IPS-NIHi11 (cell line): ENCODE measurements around the gene GRM5.

Source experiments
- DNase-seq: peaks from one replicate; pipeline ENCODE4 v3.0.0; 2012; ENCODE audit warnings: mixed read lengths, low spot score

The GRM5 gene

DNA sequence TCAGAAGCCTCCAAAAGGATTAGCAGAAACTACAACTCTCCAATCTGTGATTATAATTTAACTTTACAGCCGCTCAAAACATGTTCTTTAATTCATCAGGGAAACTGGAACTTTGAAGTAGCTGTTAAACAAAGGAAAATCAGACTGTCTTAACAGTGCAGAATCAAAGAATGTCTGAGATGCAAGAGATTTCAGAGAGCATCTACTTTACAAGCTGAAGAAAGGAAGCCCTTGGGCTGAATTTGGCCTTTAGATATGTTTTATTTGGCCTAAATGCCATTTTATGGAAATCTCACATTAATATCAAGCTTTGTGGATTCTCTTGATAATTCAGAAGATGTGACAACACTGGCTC is 446.7 kb downstream of the GRM5 start:
- DNase-seq = no peak

DNA sequence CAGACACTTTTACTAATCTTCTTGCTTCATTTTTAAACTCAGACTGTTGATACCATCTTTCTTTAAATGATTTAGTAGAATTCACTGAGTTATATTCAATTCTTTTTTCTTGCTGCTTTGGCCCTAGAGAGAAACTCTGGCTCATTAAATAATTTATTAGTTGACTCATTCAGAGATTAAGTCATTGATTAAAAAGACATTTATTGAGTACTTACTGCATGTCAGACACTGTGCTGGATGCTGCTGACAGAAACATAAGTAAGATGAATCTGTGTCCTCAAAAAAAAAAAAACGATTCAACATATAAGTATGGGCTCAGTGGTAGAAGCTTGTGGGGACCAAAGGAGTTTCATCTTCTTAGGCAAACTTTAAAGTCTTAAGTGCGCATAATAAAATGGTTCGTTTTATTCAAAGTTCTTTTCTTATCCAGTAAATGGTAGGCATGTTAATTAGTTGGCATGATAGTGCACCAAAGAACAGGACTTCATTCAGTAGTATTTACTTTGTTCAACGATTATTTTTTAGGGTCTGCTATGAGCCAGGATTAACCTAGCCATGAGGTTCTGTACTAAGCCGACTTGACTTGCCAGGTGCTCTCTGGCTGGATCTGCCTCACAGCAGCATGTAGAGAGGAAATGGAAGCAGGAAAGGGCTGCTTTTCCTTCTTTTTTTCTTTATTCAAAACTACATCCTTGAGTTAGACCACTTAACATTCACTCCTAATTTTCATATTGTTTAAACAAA is 447.3 kb downstream of the GRM5 start:
- no peak for DNase-seq

DNA sequence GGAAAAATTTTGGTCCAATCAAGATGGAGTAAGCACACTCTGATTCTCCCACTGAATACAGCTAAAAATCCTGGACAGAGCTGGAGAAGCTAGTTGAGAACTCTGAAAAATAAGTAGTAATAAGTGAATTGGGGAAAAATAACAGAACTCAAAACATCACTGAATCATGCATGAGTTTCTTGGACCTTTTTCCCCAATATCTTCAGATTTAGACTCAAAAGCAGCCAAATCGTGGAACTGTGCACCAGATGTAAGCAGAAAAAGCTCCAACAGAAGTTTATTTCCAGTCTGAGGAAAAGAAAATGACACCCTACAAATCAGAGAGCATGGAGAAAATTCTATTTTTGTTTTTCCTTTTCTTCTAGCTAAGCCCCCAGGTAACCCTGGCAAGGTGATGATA is 448.6 kb downstream of the GRM5 start:
- no peak for DNase-seq

DNA sequence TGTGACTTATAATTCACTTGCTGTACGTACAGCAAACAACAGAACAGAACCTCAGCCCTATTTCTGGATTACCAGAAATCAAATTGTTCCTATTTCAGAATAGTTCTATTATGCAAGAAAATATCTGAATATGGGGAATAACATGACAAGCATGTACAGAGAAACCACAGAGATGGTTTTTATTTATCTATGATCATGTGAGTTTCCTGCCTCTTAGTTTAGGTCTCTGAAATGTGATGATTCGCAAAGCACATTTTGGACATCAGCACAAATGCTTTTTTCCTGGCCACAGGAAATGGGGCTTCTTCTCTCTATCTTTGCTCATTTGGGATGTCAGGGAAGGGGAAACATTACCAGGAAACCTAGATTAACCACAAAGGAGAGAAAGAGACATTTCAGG is 461.5 kb downstream of the GRM5 start:
- no peak for DNase-seq

DNA sequence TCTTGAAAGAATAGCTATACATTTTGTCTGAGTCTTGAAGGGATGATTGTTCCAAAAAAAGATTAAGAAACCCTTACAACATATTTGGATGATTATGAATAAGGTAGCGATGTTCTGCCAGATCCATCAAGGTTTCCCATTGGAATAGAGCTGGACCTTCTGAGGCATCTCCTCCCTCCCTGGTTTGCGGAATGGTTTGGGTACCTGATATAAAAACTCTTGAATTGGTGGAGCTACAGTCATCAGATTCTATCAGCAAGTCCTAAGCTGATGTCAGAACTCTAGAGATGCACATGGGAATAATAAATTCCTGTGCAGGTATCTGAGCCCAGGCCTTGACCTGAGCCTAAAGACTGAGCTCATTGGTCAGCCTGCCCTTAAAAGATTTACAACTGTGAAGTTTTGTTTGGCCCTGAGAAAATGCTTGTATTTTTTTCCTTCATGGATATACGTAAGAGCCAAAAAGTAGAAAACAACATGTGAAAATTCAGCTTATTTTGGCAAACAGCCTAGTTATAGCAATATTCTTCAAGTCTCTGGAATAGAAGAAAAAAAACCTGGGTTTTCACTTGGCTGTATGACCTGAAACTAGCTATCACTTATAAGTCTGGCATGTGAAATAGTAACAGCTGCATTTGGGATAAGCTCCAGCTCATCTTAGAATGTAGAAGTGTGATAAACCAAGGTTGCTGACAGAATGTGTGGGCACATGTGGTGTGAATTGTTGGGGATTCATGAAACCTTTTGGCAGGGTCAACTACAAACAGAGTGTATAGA is 462.5 kb downstream of the GRM5 start:
- no peak for DNase-seq

DNA sequence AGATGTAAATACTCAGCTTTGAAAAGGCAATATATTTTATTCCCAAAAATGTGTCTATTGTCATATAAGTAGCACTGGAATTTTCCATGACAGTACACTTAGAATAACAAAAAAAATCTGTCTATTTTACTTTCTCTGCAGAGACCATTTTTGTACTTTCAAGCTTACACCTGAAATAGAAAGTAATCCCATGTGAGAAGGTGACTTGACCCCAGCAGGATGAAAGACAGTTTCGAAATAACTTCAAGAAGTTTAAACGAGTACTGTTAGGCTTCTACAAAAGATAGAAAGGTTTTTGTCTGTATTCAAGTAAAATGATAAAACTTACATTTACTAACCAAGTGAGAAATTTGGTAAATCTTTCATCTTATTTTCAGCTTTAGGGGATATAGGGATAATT is 468.4 kb downstream of the GRM5 start:
- DNase-seq = no peak

DNA sequence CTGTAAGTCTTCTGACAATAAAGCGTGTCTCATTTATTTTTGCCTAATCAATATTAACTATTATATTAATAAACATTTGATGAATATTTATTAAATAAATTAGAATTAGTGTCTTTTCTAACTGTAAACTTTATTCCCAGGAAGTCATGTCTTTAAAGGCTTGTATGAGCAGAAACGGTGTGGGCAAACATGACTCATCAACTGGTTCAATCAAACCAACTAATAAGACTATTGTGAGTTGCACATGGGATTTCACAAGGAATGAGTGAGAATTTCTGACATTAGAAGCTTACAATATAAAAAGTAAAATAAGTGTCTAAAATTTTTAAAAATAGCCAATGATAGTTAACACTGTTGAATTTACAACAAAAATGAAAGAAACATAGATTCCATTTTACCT is 469.0 kb downstream of the GRM5 start:
- DNase-seq = no peak

DNA sequence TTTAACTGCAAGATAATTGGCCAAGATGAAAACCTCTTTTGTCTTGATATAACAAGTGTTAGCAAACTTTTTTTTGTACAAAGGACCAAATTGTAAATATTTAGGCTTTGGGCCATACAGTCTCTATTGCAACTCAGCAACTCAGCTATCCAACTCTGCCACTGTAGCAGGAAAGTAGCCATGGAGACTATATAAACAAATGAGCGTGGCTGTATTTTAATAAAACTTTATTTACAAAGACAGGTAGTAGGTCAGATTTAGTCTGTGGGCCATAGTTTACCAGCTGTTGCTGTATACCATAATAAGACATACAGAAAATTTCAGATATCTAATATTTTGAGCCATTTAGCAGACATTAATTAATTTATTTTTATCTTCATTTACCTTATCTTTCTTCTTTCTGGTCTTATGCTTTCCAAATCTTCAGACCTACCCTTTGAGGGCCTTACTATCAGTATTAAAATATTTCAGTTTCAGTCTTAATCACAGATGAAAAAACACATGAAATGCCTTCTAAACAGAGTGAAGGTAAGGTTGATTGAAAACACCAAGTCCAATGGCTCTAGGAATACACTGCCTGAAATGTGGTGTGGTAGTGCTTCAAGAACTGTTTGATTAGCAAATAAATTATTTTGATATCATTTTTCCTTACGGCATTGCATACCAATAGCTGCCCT is 471.4 kb downstream of the GRM5 start:
- no peak for DNase-seq

DNA sequence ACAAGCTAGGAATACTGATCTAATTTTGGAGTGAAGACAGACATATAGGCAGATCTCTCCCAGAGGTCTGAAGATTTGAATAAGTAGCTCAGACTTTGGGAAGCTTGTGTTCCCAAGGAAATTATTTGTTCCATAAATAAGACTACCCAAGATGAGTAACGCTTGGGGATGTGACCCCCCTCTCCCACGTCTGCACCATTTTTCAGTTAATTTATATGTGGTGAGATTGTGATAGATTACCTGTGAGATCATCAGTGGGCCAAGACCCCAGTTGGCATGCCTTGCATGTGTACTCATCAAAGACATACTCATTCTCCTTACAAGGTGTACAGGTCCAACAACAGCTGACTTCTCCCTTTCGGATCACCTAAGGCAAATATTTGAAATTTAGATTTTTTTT is 475.4 kb downstream of the GRM5 start:
- no peak for DNase-seq

DNA sequence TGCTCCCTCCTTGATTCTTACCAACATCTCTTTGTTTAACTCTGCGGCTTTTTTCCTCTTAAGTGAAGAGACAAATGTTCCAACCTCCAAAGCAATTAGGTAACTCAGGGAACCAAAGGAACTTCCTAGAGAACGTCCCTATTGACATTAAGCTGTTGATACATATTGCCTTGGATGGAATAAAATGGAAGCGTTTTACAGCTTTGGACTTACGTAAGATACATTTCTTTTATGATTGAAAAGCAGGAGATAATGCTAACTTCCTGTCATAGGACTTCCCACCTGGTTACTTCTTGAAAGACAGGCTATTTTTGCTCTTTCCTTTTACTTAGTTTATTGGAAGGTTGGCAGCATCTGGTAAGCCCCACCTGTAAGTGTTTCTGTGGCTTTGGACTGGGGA is 482.5 kb downstream of the GRM5 start:
- no peak for DNase-seq

DNA sequence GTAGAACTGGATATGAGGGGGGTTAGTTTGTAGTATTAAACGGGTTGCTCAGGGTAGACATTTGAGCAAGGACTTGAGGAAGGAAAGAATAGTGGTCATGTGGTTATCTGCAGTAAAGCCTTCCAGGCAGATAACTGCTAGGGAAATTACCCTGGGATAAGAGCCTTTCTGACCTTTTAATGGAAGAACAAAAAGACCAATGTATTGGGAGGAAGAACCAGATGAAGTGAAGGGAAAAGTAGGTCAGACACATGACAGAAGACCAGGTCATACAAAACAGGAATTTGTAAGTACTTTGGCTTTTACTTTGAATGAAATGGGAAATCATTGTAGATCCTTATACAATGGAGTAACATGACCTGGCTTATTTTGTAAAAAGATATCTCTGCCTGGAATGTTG is 486.3 kb downstream of the GRM5 start:
- DNase-seq = no peak

DNA sequence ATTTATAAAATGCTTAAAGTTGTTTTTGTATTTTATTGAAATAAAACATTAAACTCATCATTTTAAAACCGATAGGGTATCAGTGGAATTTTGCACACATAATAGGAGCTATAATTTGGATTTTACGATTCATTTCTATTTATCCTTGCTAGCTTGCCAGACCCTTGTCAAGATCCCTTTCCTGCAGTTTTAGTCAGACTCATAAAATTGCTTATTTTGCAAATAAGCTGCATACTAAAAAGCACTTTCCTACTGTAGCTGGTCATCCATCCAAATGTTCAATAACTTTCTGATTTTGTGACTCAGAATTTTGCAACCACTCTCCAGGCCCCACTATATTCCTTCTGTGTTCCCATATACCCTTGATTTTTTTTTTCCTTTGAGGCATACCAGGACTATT is 489.0 kb downstream of the GRM5 start:
- no peak for DNase-seq

DNA sequence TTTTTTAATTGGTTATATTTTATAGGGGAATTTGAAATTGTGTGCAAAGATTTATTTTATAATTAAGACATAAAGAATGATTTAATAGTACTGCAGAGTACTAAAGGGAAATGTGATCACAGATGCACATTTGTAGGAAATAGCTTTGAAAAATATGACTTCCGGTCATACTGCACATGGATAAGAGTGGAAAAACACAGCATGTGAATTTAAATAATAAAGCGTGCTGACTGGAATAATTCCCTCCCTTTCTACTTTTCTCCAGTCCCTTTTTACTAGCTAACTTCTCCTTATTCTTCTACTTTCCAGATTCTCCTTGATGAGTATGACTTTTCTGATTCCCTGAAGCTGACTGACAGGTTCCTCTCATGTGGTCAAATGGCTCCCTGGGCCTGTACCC is 489.9 kb downstream of the GRM5 start:
- no peak for DNase-seq

DNA sequence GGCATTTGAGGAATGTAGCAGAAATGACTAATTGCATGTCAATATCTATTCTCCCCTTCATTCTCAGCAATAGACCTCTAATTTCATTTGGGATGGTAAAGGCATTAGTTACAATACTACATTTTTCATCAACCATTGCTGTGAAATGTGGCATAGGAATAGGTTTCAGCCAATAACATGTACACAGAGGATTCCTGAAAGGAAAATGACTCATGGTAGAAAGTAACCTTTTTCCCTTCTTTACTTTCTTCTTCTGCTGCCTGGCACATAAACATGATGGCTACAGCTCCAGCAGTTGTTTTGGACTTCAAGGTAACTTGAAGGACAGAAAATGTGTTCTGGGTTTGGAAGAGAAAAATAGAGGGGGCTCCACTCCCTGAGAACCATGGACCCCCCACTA is 496.4 kb downstream of the GRM5 start:
- DNase-seq = no peak

DNA sequence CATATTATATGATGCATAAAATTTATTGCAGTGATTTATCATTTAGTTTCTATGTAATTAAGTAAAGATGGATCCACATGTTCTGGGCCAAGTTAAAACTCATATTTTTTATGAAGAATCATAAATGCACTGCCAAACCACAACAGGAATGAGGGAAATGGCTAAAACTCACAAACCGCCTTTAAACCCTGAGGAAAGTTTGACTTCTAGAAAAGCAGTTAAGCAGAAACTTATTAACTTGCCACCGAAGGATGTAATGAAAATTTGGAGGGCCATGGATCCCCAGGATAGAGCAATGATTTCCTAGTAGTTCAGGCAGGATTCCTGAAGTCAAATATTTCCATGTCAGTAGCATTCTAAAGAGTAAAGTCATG is 510.0 kb downstream of the GRM5 start:
- DNase-seq = no peak

DNA sequence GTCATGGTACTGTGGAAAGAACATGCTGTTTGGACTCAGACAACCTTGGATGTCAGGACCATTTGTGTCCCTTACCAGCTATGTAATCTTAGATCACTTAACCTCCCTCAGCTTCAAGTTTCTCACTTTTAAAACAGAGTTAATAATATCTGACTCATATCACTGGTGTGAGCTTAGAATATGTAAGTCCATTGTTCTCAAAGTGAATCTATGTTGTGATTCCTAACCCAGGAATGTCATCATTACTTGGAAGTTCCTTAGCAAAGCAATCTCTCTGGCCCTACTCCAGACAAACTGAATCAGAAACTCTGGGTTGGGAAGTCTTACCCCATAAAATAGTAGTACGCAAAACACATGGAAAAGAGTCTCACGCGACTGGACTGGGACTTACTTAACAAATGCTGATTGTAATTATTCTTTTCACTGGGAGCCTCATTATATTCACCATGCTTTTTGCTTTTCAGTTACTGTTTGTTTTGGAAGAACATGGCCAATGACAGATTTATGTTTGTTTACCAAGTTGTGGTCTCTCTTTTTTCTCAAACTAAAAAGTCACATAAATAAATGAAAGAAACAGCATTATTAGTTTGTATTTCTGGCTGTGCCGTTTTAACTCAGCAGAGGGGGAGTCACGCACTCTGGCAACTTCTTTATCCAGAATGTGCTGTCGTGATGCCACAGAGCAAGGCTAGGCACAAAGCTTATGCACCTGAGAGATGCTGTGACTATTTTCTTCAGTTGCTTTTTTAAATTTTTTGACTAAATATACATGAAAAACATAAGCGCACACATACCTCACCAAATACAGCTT is 510.6 kb downstream of the GRM5 start:
- peak; percentile 6 for DNase-seq

DNA sequence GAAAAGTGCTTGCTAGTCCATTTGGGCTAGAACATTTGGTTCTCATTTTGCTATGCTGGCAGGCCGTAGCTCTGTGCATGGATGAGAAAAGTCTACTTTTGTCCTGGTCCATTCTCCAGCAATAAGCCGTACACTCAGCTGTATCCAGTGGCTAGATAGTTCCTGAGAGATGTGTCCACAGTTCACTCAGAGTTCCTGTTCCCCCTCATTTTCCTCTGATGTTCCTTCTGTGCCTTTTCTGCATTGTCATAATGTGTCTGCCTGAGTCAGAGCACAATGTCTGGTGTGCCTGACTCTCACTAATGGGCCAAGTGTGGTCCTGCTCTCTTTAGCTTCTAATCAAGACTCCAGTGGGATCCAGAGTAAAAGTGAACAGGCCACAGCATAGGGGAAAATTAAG is 512.6 kb downstream of the GRM5 start:
- DNase-seq = no peak

DNA sequence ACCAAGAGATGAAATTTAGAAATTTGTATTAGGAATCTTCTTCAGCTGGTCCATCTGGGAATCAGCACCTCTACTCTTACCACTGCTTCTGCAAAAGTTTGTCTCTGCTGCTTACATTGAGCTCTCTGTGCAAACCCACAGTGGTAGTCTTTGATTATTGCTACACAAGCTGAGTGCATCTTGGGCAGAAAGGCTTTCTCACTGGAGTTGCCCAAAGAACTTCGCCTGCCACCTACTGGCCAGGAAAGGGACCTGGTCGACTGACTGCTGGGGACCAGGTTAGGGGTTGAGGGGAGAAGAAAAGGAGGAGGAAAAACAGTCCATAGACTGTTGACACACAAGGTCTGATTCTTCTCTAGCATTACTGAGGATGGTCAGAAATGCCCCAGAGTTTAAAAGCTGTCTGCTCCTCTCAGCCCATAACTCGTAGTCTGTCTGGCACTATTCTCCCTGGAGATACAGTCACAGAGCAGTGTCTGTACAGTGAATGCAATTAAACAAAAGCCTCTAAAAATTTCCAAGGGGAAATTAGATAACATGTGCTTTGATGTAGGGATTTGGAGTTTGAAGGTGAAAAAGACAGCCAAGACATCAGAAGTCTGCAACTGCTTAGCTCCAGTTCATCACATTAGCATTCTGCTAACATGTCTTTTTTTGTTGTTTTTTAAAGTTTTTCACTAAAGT is 513.3 kb downstream of the GRM5 start:
- DNase-seq = peak; percentile 69

DNA sequence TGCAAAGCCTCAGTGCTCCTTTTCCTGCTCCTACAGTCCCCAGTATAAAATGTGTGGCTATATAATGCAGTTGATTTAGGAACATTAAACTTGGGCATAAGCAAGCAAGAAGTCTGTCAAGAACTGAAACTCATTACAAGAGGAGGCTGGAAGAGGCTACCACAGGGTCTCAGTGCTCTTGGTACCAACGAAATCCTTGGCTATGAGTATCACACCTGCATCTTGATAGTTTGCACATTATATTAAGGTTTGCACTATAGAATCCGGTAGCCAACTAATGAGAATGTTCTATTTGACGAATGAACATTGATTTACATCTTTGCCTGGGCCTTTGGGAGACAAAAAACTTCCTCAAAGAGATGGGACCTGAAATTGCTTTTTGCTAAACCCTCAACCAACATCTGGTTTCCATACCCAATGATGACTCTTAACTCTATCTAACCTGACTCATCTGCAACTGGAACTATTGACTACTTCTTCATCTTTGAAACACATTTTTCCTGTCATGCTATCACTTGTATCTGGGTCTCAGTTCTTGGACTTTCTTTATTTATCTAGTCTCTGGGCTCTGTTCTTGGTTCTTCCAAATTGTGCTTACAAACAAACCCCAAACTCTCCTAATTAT is 521.0 kb downstream of the GRM5 start:
- no peak for DNase-seq

DNA sequence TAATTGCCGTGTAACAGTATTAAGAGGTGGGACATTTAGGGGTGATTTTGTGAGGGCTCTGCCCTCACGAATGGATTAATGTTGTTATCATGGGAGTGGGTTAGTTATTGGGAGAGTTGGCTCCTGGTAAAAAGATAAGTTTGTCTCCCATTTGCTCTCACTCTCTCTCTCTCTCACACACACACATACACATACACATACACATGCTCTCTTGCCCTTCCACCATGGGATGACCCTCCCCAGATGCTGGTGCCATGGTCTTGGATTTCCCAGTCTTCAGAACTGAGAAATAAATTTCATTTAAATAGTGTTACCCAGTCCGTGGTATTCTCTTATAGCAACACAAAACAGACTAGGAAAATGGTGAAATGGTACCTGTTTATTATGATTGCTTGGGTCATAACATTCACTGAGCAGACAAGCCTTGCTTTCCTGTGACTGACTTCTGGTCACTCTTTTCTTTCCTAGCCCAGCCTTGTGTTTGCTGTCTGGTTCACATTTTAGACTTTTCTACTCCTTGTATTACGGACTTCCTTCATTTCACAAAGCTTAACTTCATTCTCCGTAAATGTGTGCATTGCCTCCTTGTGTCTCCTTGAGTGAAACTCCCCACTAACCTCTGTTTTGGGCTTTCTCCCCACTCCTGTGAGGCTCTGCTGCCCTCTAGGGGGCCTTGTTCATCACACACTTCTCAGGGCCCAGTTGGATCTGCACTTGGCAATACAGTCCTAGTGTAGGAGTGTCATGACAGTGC is 521.7 kb downstream of the GRM5 start:
- DNase-seq = peak; percentile 77

DNA sequence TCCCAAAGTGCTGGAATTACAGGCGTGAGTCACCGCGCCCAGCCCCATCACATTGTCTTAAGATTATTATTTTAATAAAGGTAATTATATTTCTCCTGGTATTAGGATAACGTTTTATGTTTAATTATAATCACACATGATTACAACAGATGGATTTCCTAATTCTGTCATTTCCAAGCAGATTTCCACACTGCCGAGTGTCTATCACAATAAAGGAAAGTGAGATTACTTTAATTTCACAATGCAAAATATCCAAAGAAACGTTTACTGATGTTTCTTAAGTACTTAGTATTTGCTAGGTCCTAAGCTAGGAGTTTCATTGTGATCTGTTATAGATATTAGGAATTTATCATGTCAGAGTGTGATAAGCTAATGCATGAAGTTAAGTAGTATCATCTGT is 524.8 kb downstream of the GRM5 start:
- no peak for DNase-seq
